ENCODE measurements around the gene HCFC2. TPM values are rescaled to one million over a fixed set of nuclear protein-coding genes. Genes with fewer than 3 reads are reported as not detected.

Gene HCFC2
- total RNA-seq, 1 experiment from 2014 or later, result 13.8 TPM

Other genes starting within 250 kb of the HCFC2 start
- gene NT5DC3, start 223.3 kb upstream of the HCFC2 start, total RNA-seq (2014; rRNA removed; shearing (Covaris generic)), result 12.6 and 12.7 TPM in 2 replicates
- gene HSP90B1, start 134.1 kb upstream of the HCFC2 start, total RNA-seq (2014; rRNA removed; shearing (Covaris generic)), result 431 and 544 TPM in 2 replicates
- gene TDG, start 98.7 kb upstream of the HCFC2 start, total RNA-seq (2014; rRNA removed; shearing (Covaris generic)), result 48.7 and 53.8 TPM in 2 replicates
- gene GLT8D2, start 14.3 kb upstream of the HCFC2 start, total RNA-seq (2014; rRNA removed; shearing (Covaris generic)), result 2.7 and 3.3 TPM in 2 replicates
- gene NFYB, start 73.7 kb downstream of the HCFC2 start, total RNA-seq (2014; rRNA removed; shearing (Covaris generic)), result 33.6 and 34.9 TPM in 2 replicates
- 618 and 939 TPM in 2 replicates for gene TXNRD1, start 151.2 kb downstream of the HCFC2 start, total RNA-seq (2014; rRNA removed; shearing (Covaris generic))
- 1.1 and 5.7 TPM in 2 replicates for gene EID3, start 239.2 kb downstream of the HCFC2 start, total RNA-seq (2014; rRNA removed; shearing (Covaris generic))

Measured in A172 (cell line).